Prostate gland (tissue), 2 donors: ENCODE measurements around the gene BSPRY. TPM values are rescaled to one million over a fixed set of nuclear protein-coding genes. Genes with fewer than 3 reads are reported as not detected.
"Not testable (repeated sequence)": the region's sequence is repeated elsewhere in the genome, so short reads cannot be mapped to it uniquely, and the experiment has no call there.

Experiments used
- DNase-seq: peaks from one replicate; pipeline ENCODE4 v3.0.0-alpha.2; 2019; ENCODE audit warnings: low spot score
- H3K27ac ChIP-seq, 2 donors: fragments of 200-600 bp; sonication (generic); 2 replicates each; pipeline ENCODE4 v1.5.1; 2017 to 2019
- H3K27me3 ChIP-seq: fragments of 200-600 bp; sonication (generic); replicated peaks from 2 replicates; pipeline ENCODE4 v1.5.1; 2019; ENCODE audit not compliant: insufficient read depth
- H3K36me3 ChIP-seq, 2 donors: fragments of 200-600 bp; sonication (generic); 1 replicate in 1 of 2; 2 replicates in 1 of 2; pipeline versions ENCODE4 v1.5.1 to v1.8.1; 2017 to 2019
- H3K4me1 ChIP-seq: fragments of 200-600 bp; sonication (generic); replicated peaks from 2 replicates; pipeline ENCODE4 v1.5.1; 2019
- H3K4me3 ChIP-seq, 2 donors: fragments of 200-600 bp; sonication (generic); 2 replicates each; pipeline ENCODE4 v1.5.1; 2017 to 2019
- H3K9me3 ChIP-seq: fragments of 200-600 bp; sonication (generic); 2 replicates; pipeline ENCODE4 v1.5.1; 2017
- POLR2A ChIP-seq: fragments of 450-650 bp; IDR thresholded peaks from one replicate; pipeline ENCODE4 v1.6.1; 2016; ENCODE audit warnings: antibody characterized with exemption, mild to moderate bottlenecking
- POLR2AphosphoS5 ChIP-seq: sonication (generic); formaldehyde crosslinking; IDR thresholded peaks from one replicate; pipeline ENCODE4 v1.6.1; 2017; ENCODE audit warnings: antibody characterized with exemption
- WGBS: methylation state at CpG from one replicate; pipeline ENCODE4 v1.1.5; 2018; 5-methylcytosine and 5-hydroxymethylcytosine counted together
- intact Hi-C: fragments of 100-400 bp; cut with DNase I; formaldehyde crosslinking; loops from one replicate; pipeline ENCODE4 v1.14.2; 2022
- total RNA-seq, 2 donors: library from RNA; depleted of rRNA; stranded (reverse); fragments of >200 nt; gene quantifications; one replicate each; pipeline ENCODE4 v1.1.0, GENCODE V29; 2016
- TF ChIP-seq, protein P1 (sequence below), 4 experiments: fragments of 200-600 bp in 2 of 4; fragments of 450-650 bp in 2 of 4; sonication (generic) in 2 of 4; IDR thresholded peaks; 1 replicate in 3 of 4; 2 replicates in 1 of 4; pipeline ENCODE4 v1.5.1; 2016 to 2019; ENCODE audit warnings: antibody characterized with exemption in 4 of 4, mild to moderate bottlenecking in 2 of 4, moderate library complexity in 2 of 4

Gene BSPRY
- total RNA-seq, 2 donors from 2014 or later = 8.4 to 21.8 TPM

DNA sequence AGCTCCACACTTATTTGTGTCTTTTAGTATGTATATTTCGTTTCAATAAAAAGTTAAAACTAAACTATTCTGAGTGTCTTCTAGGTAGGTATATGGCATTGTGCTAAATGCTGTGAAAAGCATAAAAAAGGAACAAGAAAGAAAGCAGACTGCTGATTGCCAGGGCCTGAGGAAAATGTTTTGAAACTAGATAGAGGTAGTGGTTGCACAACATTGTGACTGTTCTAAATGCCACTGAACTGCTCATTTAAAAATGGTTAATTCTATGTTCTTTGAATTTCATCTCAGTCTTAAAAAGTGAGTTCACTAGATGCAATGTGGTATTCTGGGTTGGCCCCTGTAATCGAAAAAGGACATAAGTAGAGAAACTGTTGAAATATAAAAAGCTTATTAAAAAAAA lies 54.3 kb downstream of the BSPRY start:
- no peak for DNase-seq
- TF ChIP-seq, protein P1, sequence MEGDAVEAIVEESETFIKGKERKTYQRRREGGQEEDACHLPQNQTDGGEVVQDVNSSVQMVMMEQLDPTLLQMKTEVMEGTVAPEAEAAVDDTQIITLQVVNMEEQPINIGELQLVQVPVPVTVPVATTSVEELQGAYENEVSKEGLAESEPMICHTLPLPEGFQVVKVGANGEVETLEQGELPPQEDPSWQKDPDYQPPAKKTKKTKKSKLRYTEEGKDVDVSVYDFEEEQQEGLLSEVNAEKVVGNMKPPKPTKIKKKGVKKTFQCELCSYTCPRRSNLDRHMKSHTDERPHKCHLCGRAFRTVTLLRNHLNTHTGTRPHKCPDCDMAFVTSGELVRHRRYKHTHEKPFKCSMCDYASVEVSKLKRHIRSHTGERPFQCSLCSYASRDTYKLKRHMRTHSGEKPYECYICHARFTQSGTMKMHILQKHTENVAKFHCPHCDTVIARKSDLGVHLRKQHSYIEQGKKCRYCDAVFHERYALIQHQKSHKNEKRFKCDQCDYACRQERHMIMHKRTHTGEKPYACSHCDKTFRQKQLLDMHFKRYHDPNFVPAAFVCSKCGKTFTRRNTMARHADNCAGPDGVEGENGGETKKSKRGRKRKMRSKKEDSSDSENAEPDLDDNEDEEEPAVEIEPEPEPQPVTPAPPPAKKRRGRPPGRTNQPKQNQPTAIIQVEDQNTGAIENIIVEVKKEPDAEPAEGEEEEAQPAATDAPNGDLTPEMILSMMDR (IDR thresholded peaks at IDR 0.05) = no peak
- TF ChIP-seq POLR2A = no peak
- TF ChIP-seq POLR2AphosphoS5 = no peak
- no peak overlapping the region for H3K4me3 ChIP-seq
- H3K4me1 ChIP-seq = no peaks in the 10 kb centered on the region
- H3K27me3 ChIP-seq = no peaks in the 10 kb centered on the region
- no peaks in the 10 kb centered on the region for H3K9me3 ChIP-seq
- no peaks in the 10 kb centered on the region for H3K36me3 ChIP-seq
- WGBS = 77% methylated on average over 2 of the region's 2 CpGs
- intact Hi-C loops = loop anchor here (10.0 kb wide), 2 partner anchors 89 to 129 kb away; partner anchors contain the start of genes CDC26 and PRPF4
- no peak overlapping the region for H3K27ac ChIP-seq

DNA sequence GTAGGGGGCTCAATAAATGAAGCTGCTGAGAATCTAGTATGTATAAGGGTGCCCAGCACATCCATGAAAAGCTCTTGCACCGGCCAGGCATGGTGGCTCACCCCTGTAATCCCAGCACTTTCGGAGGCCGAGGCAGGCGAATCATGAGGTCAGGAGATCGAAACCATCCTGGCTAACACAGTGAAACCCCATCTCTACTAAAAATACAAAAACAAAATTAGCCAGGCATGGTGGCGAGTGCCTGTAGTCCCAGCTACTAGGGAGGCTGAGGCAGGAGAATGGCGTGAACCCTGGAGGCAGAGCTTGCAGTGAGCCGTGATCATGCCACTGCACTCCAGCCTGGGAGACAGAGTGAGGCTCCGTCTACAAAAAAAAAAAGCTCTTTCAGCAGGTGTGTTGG lies 57.0 kb downstream of the BSPRY start:
- intact Hi-C loops = loop anchor here (10.0 kb wide), 2 partner anchors 92 to 132 kb away; partner anchors contain the start of genes CDC26 and PRPF4
- H3K27ac ChIP-seq = peak overlapping the region in 1 of 2 donors; percentile 33
- H3K36me3 ChIP-seq, H3K9me3 ChIP-seq, H3K27me3 ChIP-seq, H3K4me3 ChIP-seq, DNase-seq, H3K4me1 ChIP-seq: not testable (repeated sequence)
- WGBS = 87% methylated on average over 9 of the region's 9 CpGs

DNA sequence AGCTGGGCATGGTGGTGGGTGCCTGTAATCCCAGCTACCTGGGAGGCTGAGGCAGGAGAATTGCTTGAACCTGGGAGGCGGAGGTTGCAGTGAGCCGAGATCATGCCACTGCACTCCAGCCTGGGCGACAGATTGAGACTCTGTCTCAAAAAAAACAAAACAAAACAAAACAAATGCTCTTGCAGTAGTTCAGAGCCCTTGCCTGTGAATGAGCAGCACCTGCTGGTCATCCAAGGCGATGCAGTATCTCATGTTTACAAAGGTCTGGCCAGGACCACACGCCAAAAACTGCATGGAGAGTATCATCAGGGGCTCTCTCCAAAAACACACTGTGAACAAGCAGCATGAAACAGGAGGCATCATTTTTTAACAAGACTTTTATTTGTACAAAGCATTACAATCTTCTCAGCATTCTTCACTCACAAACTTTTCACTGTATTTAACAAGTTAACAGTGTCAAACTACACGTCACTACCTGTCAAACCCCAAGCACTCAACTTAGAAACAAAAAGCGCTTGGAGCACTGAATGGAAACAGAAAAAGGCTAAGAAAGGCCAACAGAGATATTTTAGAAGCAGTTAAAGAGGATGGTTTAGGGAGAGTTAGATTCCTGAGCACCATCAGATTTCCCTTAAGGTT lies 57.7 kb downstream of the BSPRY start:
- H3K27ac ChIP-seq = peak overlapping the region in 1 of 2 donors; percentile 33
- 20% methylated on average over 7 of the region's 7 CpGs for WGBS
- H3K9me3 ChIP-seq, H3K36me3 ChIP-seq, H3K4me1 ChIP-seq, H3K27me3 ChIP-seq, H3K4me3 ChIP-seq: not testable (repeated sequence)
- DNase-seq = peak; percentile 63
- peak; percentile 60 for TF ChIP-seq POLR2AphosphoS5
- TF ChIP-seq, protein P1 (IDR thresholded peaks at IDR 0.05) = peak; percentile 50 to 89 (median 74)
- intact Hi-C loops = loop anchor here (10.0 kb wide), 2 partner anchors 92 to 132 kb away; partner anchors contain the start of genes CDC26 and PRPF4

DNA sequence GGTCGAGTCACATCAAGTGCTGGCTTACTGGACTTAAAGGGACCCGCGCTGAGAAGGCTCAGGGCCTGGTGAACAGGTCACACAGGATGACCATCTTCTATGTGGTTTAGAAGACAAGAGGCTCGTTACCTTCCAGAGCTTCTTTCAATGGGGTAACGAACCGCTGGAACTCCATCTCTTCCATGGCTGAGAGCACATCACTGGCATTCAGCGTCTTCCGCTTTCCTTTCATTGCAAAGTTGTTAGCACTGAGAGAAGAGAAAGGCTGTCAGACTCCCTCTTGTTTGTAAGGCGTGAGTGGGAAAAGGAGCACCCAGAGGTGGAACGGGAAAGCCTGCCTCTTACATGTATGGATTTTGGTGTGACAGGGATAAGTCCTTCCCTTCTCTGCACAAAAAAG lies 60.1 kb downstream of the BSPRY start:
- H3K27me3 ChIP-seq = no peaks in the 10 kb centered on the region
- WGBS = 30% methylated on average over 10 of the region's 10 CpGs
- peak overlapping the region; percentile 96 to 98 for H3K27ac ChIP-seq
- H3K36me3 ChIP-seq = no peaks in the 10 kb centered on the region
- intact Hi-C loops = loop anchor here (10.0 kb wide), 2 partner anchors 95 to 135 kb away; partner anchors contain the start of genes CDC26 and PRPF4
- H3K9me3 ChIP-seq = no peaks in the 10 kb centered on the region
- no peak for DNase-seq
- peak overlapping the region; percentile 74 to 83 for H3K4me3 ChIP-seq
- peaks cover 3% of the 10 kb centered on the region for H3K4me1 ChIP-seq
- TF ChIP-seq POLR2A (no peak), POLR2AphosphoS5 (no peak)
- TF ChIP-seq, protein P1 (IDR thresholded peaks at IDR 0.05) = no peak

DNA sequence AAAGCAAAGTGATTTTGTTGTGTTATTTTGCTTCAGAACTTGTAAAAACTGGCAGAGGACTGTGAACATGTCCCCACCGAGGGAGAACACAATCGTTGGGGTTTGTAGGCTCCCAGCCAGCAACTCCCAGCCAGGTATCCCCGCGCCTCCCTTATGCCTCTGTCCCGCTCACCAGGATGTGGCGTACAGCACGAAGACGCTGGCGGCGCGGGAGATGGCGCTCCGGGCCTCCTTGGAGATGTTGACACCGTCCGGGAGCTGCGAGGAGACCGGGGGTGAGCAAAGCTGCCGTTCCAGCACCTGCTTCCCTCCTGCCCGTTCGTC lies 60.5 kb downstream of the BSPRY start:
- Histone ChIP-seq H3K4me3 (peak overlapping the region; percentile 74 to 83), H3K9me3 (no peaks in the 10 kb centered on the region), H3K27ac (peak overlapping the region; percentile 96 to 98), H3K4me1 (peaks cover 3% of the 10 kb centered on the region), H3K27me3 (no peaks in the 10 kb centered on the region), H3K36me3 (no peaks in the 10 kb centered on the region)
- peak; percentile 14 for DNase-seq
- under 1% methylated on average over 20 of the region's 20 CpGs for WGBS
- TF ChIP-seq POLR2AphosphoS5 (no peak), POLR2A (no peak)
- TF ChIP-seq, protein P1 (IDR thresholded peaks at IDR 0.05) = no peak
- intact Hi-C loops = loop anchor here (10.0 kb wide), 2 partner anchors 95 to 135 kb away; partner anchors contain the start of genes CDC26 and PRPF4
